GM12892 (cell line): ENCODE measurements around the gene APOBEC3F.
"Not testable (repeated sequence)": the region's sequence is repeated elsewhere in the genome, so short reads cannot be mapped to it uniquely, and the experiment has no call there.

Experiments used
- POLR2A ChIP-seq: IDR thresholded peaks from 2 replicates; pipeline ENCODE4 v1.6.1; 2011; ENCODE audit warnings: low read depth, low read length, control low read depth
- POLR2AphosphoS5 ChIP-seq: IDR thresholded peaks from 2 replicates; pipeline ENCODE4 v1.6.1; 2011; ENCODE audit warnings: low read depth, low read length, control low read depth

GRCh38 chr22:39061290-39061689, 20.6 kb downstream of the APOBEC3F start:
- not testable (repeated sequence) for TF ChIP-seq POLR2A, POLR2AphosphoS5
